ENCODE data around the gene MINK1.
"Not testable (repeated sequence)": the region's sequence is repeated elsewhere in the genome, so short reads cannot be mapped to it uniquely, and the experiment has no call there.

MINK1 gene

GRCh38 chr17:4852567-4853207 lies 19.5 kb downstream of the MINK1 start:
- no peak for TF ChIP-seq CTCF (conservative IDR thresholded peaks at IDR 0.05; ENCODE audit: control insufficient read depth, insufficient read depth, low read depth, low read length)
- no peak overlapping the region for H3K4me3 ChIP-seq (ENCODE audit: control insufficient read depth, low read depth, low read length)
- DNase-seq (ENCODE audit: low read depth) = peak; percentile 58

- no peak overlapping the region for H3K4me3 ChIP-seq (ENCODE audit: control insufficient read depth, low read depth, low read length)
- no peak for TF ChIP-seq CTCF (conservative IDR thresholded peaks at IDR 0.05; ENCODE audit: control insufficient read depth, insufficient read depth, low read depth, low read length)
- no peak for DNase-seq (ENCODE audit: low read depth)
These were observed 20.1 kb downstream of the MINK1 start for GRCh38 chr17:4853208-4853671.

GRCh38 chr17:4854111-4854681 lies 21.1 kb downstream of the MINK1 start:
- H3K4me3 ChIP-seq (ENCODE audit: control insufficient read depth, low read depth, low read length) = no peak overlapping the region
- peak; percentile 19 for DNase-seq (ENCODE audit: low read depth)
- TF ChIP-seq CTCF (conservative IDR thresholded peaks at IDR 0.05; ENCODE audit: control insufficient read depth, insufficient read depth, low read depth, low read length) = no peak

- no peak overlapping the region for H3K4me3 ChIP-seq (ENCODE audit: control insufficient read depth, low read depth, low read length)
- TF ChIP-seq CTCF (conservative IDR thresholded peaks at IDR 0.05; ENCODE audit: control insufficient read depth, insufficient read depth, low read depth, low read length) = no peak
- DNase-seq (ENCODE audit: low read depth) = no peak
These were observed 23.3 kb downstream of the MINK1 start for GRCh38 chr17:4856271-4856936.

- no peak for DNase-seq (ENCODE audit: low read depth)
- H3K4me3 ChIP-seq (ENCODE audit: control insufficient read depth, low read depth, low read length) = no peak overlapping the region
- no peak for TF ChIP-seq CTCF (conservative IDR thresholded peaks at IDR 0.05; ENCODE audit: control insufficient read depth, insufficient read depth, low read depth, low read length)
These were observed 23.8 kb downstream of the MINK1 start for GRCh38 chr17:4856937-4857314.

GRCh38 chr17:4857347-4857746 lies 24.2 kb downstream of the MINK1 start:
- DNase-seq (ENCODE audit: low read depth); H3K4me3 ChIP-seq (ENCODE audit: control insufficient read depth, low read depth, low read length): not testable (repeated sequence)
